Measurements from ENCODE around the gene ASAH2B. TPM values are rescaled to one million over a fixed set of nuclear protein-coding genes. Genes with fewer than 3 reads are reported as not detected.

The ASAH2B gene
- total RNA-seq, 1 donor from 2014 or later: 9.7 TPM

DNA sequence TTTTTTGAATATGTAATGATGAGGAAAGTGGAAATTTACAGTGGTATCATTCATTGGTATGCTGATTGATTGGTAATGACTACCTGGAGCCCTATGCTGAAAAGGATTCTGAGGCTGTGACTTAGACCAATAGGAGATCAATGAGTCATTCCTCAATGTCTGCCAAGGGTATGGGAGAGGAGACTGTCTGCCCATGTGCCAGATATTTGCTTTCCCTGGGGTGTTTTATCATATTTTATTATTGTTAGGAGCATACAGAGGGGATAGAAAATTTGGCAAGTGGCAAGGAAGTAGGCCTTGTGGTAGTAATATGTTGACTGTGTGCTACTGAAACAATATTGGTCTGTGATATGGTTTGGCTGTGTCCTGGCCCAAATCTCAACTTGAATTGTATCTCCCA is 54.8 kb downstream of the ASAH2B start:
- no peaks in the 10 kb centered on the region for H3K9me3 Mint-ChIP-seq
- H3K4me1 Mint-ChIP-seq: no peaks in the 10 kb centered on the region
- no peak overlapping the region for H3K4me3 Mint-ChIP-seq
- no peaks in the 10 kb centered on the region for H3K27me3 Mint-ChIP-seq (ENCODE audit: low read depth)
- no peak for DNase-seq (ENCODE audit: low read depth, low spot score)
- H3K36me3 Mint-ChIP-seq (ENCODE audit: low read depth): no peaks in the 10 kb centered on the region
- TF ChIP-seq CTCF (conservative IDR thresholded peaks at IDR 0.05): no peak
- H3K27ac Mint-ChIP-seq (ENCODE audit: unreplicated experiment): no peak overlapping the region

- no peaks in the 10 kb centered on the region for H3K36me3 Mint-ChIP-seq (ENCODE audit: low read depth)
- H3K9me3 Mint-ChIP-seq: no peaks in the 10 kb centered on the region
- no peaks in the 10 kb centered on the region for H3K4me1 Mint-ChIP-seq
- TF ChIP-seq CTCF (conservative IDR thresholded peaks at IDR 0.05): no peak
- DNase-seq (ENCODE audit: low read depth, low spot score): no peak
- H3K27ac Mint-ChIP-seq (ENCODE audit: unreplicated experiment): no peak overlapping the region
- H3K27me3 Mint-ChIP-seq (ENCODE audit: low read depth): peaks cover 7% of the 10 kb centered on the region
- H3K4me3 Mint-ChIP-seq: no peak overlapping the region
Measured at GRCh38 chr10:50796693-50797092, 57.0 kb downstream of the ASAH2B start.

GRCh38 chr10:50798297-50798696 is 58.6 kb downstream of the ASAH2B start:
- no peak for TF ChIP-seq CTCF (conservative IDR thresholded peaks at IDR 0.05)
- DNase-seq (ENCODE audit: low read depth, low spot score): no peak
- Mint-ChIP-seq H3K4me3 (no peak overlapping the region), H3K4me1 (no peaks in the 10 kb centered on the region), H3K27me3 (ENCODE audit: low read depth) (peaks cover 7% of the 10 kb centered on the region), H3K9me3 (no peaks in the 10 kb centered on the region), H3K36me3 (ENCODE audit: low read depth) (no peaks in the 10 kb centered on the region), H3K27ac (ENCODE audit: unreplicated experiment) (no peak overlapping the region)

DNA sequence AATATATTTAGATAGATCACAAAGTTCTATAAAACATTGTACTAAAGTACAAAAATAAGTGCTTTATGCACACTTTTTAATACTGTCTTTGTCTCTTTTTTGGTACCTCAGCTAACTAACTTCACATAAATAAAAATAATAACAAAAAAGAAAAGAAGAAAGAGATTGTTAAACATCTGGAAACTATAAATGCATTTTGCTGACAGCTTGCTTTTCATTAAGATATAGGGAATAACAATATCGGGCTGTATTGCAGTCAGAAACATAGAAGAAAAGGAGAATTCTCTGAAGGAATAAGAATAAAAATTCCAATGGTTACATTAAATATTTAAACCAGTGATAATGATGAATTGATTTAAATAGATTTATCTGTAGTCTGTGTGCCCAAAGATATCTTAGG is 59.9 kb downstream of the ASAH2B start:
- no peaks in the 10 kb centered on the region for H3K9me3 Mint-ChIP-seq
- no peaks in the 10 kb centered on the region for H3K36me3 Mint-ChIP-seq (ENCODE audit: low read depth)
- H3K4me3 Mint-ChIP-seq: no peak overlapping the region
- no peaks in the 10 kb centered on the region for H3K4me1 Mint-ChIP-seq
- no peak for TF ChIP-seq CTCF (conservative IDR thresholded peaks at IDR 0.05)
- H3K27me3 Mint-ChIP-seq (ENCODE audit: low read depth): peaks cover 7% of the 10 kb centered on the region
- DNase-seq (ENCODE audit: low read depth, low spot score): no peak
- H3K27ac Mint-ChIP-seq (ENCODE audit: unreplicated experiment): no peak overlapping the region

- TF ChIP-seq CTCF (conservative IDR thresholded peaks at IDR 0.05): no peak
- no peak for DNase-seq (ENCODE audit: low read depth, low spot score)
Measured at GRCh38 chr10:50805981-50806622, 66.4 kb downstream of the ASAH2B start.

More at GRCh38 chr10:50805981-50806622, 66.4 kb downstream of the ASAH2B start:
- H3K4me3 Mint-ChIP-seq: no peak overlapping the region
- no peaks in the 10 kb centered on the region for H3K36me3 Mint-ChIP-seq (ENCODE audit: low read depth)
- H3K27ac Mint-ChIP-seq (ENCODE audit: unreplicated experiment): peak overlapping the region; percentile 92
- no peaks in the 10 kb centered on the region for H3K9me3 Mint-ChIP-seq
- peaks cover 4% of the 10 kb centered on the region for H3K4me1 Mint-ChIP-seq
- H3K27me3 Mint-ChIP-seq (ENCODE audit: low read depth): peaks cover 2% of the 10 kb centered on the region

Data from neural crest cell (in vitro differentiated cells).